Body of pancreas (tissue), 4 donors: ENCODE results near the gene ZNF175.

Source experiments
- CTCF ChIP-seq, 7 experiments: fragments of 450-650 bp in 4 of 7; fragments of 200-600 bp in 3 of 7; sonication (generic) in 3 of 7; IDR thresholded peaks; one replicate each; pipeline ENCODE4 v1.5.1; 2016 to 2019; ENCODE audit warnings: antibody characterized with exemption in 7 of 7
- POLR2A ChIP-seq, 3 donors: fragments of 450-650 bp; IDR thresholded peaks; one replicate each; pipeline ENCODE4 v1.6.1; 2016; ENCODE audit warnings: antibody characterized with exemption in 3 of 3, mild to moderate bottlenecking in 2 of 3

DNA sequence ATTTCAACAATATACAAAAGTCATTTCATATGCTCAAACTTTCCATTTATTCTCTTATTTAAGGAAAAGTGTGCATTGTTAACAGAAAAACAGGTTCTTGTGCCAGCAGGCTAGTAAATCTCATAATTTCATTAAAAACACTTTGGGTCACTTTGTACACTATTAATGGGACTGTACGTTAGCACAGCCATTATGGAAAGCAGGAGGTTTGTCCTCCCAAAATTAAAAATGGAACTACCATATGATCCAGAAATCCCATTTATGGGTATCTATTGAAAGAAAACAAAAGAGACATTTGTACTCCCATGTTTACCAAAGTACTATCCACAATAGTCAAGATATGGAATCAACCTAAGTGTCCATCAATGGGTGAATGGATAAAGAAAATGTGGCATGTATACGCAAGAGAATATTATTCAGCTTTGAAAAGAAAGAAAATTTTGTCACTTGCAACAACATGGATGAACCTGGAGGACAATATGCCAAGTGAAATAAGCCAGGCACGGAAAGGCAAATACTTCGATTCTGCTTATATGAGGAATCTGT, 31.2 kb upstream of the ZNF175 start:
- TF ChIP-seq POLR2A (IDR thresholded peaks at IDR 0.05) (no peak), CTCF (IDR thresholded peaks at IDR 0.05) (no peak)
